ENCODE data around the gene SMARCA4.

Gene SMARCA4

DNA sequence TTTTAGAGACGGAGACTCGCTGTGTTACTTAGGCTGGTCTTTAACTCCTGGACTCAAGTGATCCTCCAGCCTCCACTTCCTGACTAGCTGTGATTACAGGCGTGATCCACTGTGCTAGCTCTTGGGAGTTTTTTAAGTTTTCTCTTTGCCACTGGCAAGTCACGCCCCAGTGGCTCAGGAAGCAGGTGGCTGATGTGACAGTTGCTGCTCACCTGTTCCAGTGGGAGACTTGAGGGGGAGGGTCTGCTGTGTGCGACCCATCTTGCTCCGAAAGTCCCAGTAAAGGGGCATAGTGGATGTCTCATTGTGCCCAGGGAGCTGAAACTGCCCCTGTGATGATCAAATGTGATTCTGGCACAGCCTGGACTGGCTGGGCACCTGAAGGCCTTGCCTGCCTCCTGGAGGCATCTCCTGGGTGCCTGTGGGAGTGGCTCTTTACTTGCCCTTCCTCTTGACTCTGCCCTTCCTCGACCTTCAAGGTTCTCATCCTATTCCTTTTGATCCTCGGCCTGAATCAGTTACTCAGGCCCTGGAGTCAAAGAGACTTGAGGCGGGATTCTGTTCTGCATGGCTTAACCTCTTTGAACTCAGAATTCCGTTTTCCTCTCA, 7.8 kb downstream of the SMARCA4 start:
- no peak overlapping the region for H3K4me3 ChIP-seq (replicated peaks; ENCODE audit: low read depth, low read length)
- TF ChIP-seq, protein P1, sequence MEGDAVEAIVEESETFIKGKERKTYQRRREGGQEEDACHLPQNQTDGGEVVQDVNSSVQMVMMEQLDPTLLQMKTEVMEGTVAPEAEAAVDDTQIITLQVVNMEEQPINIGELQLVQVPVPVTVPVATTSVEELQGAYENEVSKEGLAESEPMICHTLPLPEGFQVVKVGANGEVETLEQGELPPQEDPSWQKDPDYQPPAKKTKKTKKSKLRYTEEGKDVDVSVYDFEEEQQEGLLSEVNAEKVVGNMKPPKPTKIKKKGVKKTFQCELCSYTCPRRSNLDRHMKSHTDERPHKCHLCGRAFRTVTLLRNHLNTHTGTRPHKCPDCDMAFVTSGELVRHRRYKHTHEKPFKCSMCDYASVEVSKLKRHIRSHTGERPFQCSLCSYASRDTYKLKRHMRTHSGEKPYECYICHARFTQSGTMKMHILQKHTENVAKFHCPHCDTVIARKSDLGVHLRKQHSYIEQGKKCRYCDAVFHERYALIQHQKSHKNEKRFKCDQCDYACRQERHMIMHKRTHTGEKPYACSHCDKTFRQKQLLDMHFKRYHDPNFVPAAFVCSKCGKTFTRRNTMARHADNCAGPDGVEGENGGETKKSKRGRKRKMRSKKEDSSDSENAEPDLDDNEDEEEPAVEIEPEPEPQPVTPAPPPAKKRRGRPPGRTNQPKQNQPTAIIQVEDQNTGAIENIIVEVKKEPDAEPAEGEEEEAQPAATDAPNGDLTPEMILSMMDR (IDR thresholded peaks at IDR 0.05; ENCODE audit: low read length, missing control alignments) = no peak
- DNase-seq (ENCODE audit: low read depth) = no peak

DNA sequence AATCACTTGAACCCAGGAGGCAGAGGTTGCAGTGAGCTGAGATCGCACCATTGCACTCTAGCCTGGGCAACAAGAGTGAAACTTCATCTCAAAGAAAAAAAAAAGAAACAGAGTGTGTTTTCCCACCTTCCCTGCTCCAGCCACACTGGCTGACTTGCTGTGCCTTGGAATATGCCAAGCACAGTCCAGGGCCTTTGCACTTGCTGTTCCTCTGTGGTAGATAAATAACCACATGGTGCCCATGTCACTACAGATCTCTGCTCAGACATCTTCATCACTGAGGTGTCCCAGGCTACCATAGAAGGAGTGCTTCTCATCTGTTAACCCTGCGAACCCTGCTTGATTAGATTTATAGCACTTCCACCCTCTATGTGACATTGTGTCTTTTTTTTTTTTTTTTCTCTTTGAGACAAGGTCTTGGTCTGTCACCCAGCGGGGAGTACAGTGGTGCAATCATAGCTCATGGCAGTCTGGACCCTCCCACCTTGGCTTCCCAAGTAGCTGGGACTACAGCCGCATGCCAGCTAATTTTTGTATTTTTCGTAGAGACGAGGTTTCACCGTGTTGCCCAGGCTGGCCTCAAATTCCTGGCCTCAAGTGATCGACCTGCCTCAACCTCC, 10.4 kb downstream of the SMARCA4 start:
- DNase-seq (ENCODE audit: low read depth) = no peak
- H3K4me3 ChIP-seq (replicated peaks; ENCODE audit: low read depth, low read length) = no peak overlapping the region

DNA sequence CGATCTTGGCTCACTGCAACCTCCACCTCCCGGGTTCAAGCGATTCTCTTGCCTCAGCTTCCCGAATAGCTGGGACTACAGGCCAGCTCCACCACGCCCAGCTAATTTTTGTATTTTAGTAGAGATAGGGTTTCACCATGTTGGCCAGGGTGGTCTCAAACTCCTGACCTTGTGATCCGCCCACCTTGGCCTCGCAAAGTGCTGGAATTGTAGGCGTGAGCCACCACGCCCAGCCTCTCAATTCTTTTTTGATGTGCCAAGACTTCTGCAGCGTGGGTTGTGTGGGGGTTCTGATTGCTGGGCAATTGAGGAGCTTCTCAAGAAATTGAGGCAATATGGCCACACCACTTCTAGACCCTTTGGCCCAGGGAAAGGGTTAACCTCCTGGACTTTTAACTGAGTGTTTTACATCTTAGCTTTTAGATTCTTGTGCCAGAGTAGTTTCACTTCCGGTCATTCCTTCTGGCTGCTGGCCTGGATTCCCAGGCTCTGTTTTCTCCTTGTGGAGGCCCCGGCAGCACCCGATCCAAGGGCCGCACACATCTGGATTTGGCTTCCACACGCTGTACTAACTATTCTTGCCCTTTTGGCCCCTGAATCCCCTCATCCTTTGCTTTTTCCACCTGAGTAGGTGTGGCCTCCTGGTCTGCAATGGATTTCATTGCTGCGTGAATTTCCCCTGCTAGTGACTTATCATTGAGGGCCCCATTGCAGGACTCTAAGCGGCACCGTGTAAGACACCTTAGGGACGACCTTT, 14.7 kb downstream of the SMARCA4 start:
- DNase-seq (ENCODE audit: low read depth) = peak; percentile 77
- TF ChIP-seq, protein P1 (IDR thresholded peaks at IDR 0.05; ENCODE audit: low read length, missing control alignments) = no peak
- peak overlapping the region; percentile 28 for H3K4me3 ChIP-seq (replicated peaks; ENCODE audit: low read depth, low read length)

More for the DNA sequence above, 10.4 kb downstream of the SMARCA4 start:
- TF ChIP-seq, protein P1 (IDR thresholded peaks at IDR 0.05; ENCODE audit: low read length, missing control alignments) = no peak

DNA sequence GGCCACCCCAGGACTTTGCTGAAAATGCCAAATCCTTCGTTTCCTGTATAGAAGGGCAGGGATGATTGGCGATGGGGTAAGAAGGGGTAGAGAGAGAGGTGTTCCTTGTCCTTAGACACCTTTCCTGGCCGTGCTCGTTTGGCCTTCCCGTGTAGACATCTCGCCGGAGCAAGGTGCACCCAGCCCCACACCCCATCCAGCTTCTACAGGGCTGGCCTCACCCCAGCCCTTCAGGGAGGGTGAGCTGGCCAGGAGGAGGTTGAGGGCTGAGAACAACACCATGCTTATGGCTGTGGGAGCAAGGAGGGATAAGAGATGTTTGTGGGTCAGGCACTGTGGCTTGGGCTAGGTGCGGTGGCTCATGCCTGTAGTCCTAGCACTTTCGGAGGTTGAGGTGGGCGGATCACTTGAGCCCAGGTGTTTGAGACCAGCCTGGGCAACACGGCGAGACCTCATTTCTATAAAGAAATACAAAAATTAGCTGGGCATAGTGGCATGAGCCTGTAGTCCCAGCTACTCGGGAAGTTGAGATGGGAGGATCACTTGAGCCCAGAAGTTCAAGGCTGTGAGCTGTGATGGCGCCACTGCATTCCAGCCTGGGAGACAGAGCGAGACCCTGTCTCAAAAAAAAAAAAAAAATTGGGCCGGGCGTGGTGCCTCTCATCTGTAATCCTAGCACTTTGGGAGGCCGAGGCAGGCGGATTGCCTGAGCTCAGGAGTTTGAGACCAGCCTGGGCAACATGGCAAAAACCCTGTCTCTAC, 15.5 kb downstream of the SMARCA4 start:
- peak overlapping the region; percentile 28 for H3K4me3 ChIP-seq (replicated peaks; ENCODE audit: low read depth, low read length)
- TF ChIP-seq, protein P1 (IDR thresholded peaks at IDR 0.05; ENCODE audit: low read length, missing control alignments) = no peak
- DNase-seq (ENCODE audit: low read depth) = no peak

DNA sequence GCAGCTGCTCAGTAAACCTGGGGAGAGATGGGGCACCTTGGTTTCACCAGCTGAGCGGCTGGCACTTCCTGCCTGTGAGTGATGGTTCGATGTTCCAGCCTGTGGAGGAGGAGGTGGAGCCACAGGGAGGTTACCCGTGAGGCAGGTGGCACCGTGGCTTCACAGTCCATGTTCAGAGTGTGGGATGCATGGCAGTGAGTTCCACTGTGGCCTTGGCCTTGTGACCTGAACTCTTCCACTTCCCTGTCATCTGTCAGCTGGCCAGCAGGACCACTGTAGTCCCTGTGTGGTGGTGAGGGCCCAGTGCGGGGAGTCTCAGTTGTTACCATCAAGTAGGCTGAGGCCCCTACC, 16.9 kb downstream of the SMARCA4 start:
- TF ChIP-seq, protein P1 (IDR thresholded peaks at IDR 0.05; ENCODE audit: low read length, missing control alignments) = no peak
- no peak overlapping the region for H3K4me3 ChIP-seq (replicated peaks; ENCODE audit: low read depth, low read length)
- DNase-seq (ENCODE audit: low read depth) = no peak

DNA sequence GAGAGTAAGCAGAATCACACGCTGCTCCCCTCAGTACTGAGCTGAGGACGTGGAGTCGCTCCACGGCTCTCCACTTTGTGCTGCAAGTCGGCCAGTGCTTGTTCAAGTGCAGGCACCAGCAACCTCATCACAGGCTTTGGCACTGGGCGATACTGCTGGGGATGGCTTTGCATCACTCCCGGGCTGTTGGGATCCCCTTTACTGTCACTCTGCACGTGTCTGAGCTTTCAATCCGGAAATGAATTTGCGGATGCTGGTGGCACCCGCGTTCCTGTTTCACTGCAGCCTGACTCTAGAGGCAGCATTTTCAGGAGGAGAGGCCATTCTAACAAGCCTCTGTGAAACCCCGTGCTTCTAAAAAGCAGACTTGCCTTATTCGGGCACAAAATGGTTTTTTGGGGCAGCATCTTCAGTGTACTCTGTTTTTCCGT, 19.1 kb downstream of the SMARCA4 start:
- H3K4me3 ChIP-seq (replicated peaks; ENCODE audit: low read depth, low read length) = no peak overlapping the region
- DNase-seq (ENCODE audit: low read depth) = no peak
- TF ChIP-seq, protein P1 (IDR thresholded peaks at IDR 0.05; ENCODE audit: low read length, missing control alignments) = no peak
